Measurements from ENCODE around the gene PPP2R2B. TPM values are rescaled to one million over a fixed set of nuclear protein-coding genes. Genes with fewer than 3 reads are reported as not detected.

PPP2R2B gene
- total RNA-seq, 4 donors from 2014 or later: 0.20 to 1.9 (median 1.3) TPM

- H3K27me3 ChIP-seq: no peaks in the 10 kb centered on the region
- no peak for DNase-seq
- H3K36me3 ChIP-seq: no peaks in the 10 kb centered on the region
- 29 to 44% methylated on average over 2 of the region's 2 CpGs for WGBS, 2 donors (ENCODE audit: low coverage in 1 of 2)
- in situ Hi-C loops (cut with MboI; ENCODE audit: low pct_ligation_motif_present in 1 of 4, low pct_unique_long_range_greater_than_20kb in 1 of 4, low sequenced_read_pairs in 3 of 4): no loop called here
- no peak overlapping the region for H3K27ac ChIP-seq
- H3K4me3 ChIP-seq: no peak overlapping the region
- TF ChIP-seq POLR2A (IDR thresholded peaks at IDR 0.05) (no peak), CTCF (IDR thresholded peaks at IDR 0.05) (no peak), EP300 (IDR thresholded peaks at IDR 0.05; ENCODE audit: low read depth) (no peak), POLR2AphosphoS5 (IDR thresholded peaks at IDR 0.05) (no peak)
- no peaks in the 10 kb centered on the region for H3K4me1 ChIP-seq
- no peaks in the 10 kb centered on the region for H3K9me3 ChIP-seq
- intact Hi-C loops (cut with DNase I; ENCODE audit: low total_unique reads): no loop called here
These were observed 38.5 kb downstream of the PPP2R2B start for GRCh38 chr5:146840016-146840415.

- intact Hi-C loops (cut with DNase I; ENCODE audit: low total_unique reads): no loop called here
- in situ Hi-C loops (cut with MboI; ENCODE audit: low pct_ligation_motif_present in 1 of 4, low pct_unique_long_range_greater_than_20kb in 1 of 4, low sequenced_read_pairs in 3 of 4): no loop called here
- TF ChIP-seq CTCF (IDR thresholded peaks at IDR 0.05) (no peak), POLR2A (IDR thresholded peaks at IDR 0.05) (no peak), EP300 (IDR thresholded peaks at IDR 0.05; ENCODE audit: low read depth) (no peak)
- H3K4me3 ChIP-seq: no peak overlapping the region
- H3K9me3 ChIP-seq: no peaks in the 10 kb centered on the region
- no peaks in the 10 kb centered on the region for H3K4me1 ChIP-seq
- H3K27me3 ChIP-seq: no peaks in the 10 kb centered on the region
- no peaks in the 10 kb centered on the region for H3K36me3 ChIP-seq
- no peak overlapping the region for H3K27ac ChIP-seq
- DNase-seq: no peak
- 46 to 47% methylated on average over 3 of the region's 3 CpGs for WGBS, 2 donors (ENCODE audit: low coverage in 1 of 2)
These were observed 42.2 kb downstream of the PPP2R2B start for GRCh38 chr5:146836226-146836842.

GRCh38 chr5:146832985-146833732 lies 45.4 kb downstream of the PPP2R2B start:
- DNase-seq: no peak
- Histone ChIP-seq H3K4me3 (no peak overlapping the region), H3K4me1 (no peaks in the 10 kb centered on the region), H3K27ac (peak overlapping the region in 1 of 4 donors; percentile 18), H3K36me3 (no peaks in the 10 kb centered on the region), H3K27me3 (no peaks in the 10 kb centered on the region), H3K9me3 (no peaks in the 10 kb centered on the region)
- intact Hi-C loops (cut with DNase I; ENCODE audit: low total_unique reads): no loop called here
- in situ Hi-C loops (cut with MboI; ENCODE audit: low pct_ligation_motif_present in 1 of 4, low pct_unique_long_range_greater_than_20kb in 1 of 4, low sequenced_read_pairs in 3 of 4): no loop called here
- WGBS, 2 donors (ENCODE audit: low coverage in 1 of 2): 69 to 92% methylated on average over 2 to 3 of the region's 3 CpGs
- TF ChIP-seq POLR2A (IDR thresholded peaks at IDR 0.05) (no peak), POLR2AphosphoS5 (IDR thresholded peaks at IDR 0.05) (no peak), EP300 (IDR thresholded peaks at IDR 0.05; ENCODE audit: low read depth) (no peak), CTCF (IDR thresholded peaks at IDR 0.05) (no peak)

GRCh38 chr5:146828385-146828784 lies 50.2 kb downstream of the PPP2R2B start:
- TF ChIP-seq POLR2AphosphoS5 (IDR thresholded peaks at IDR 0.05) (no peak), CTCF (IDR thresholded peaks at IDR 0.05) (no peak), EP300 (IDR thresholded peaks at IDR 0.05; ENCODE audit: low read depth) (no peak), POLR2A (IDR thresholded peaks at IDR 0.05) (no peak)
- H3K27ac ChIP-seq: no peak overlapping the region

More at GRCh38 chr5:146828385-146828784, 50.2 kb downstream of the PPP2R2B start:
- H3K4me3 ChIP-seq: no peak overlapping the region
- no peak for DNase-seq
- no peaks in the 10 kb centered on the region for H3K27me3 ChIP-seq
- no peaks in the 10 kb centered on the region for H3K36me3 ChIP-seq
- intact Hi-C loops (cut with DNase I; ENCODE audit: low total_unique reads) (no loop called here), in situ Hi-C loops (cut with MboI; ENCODE audit: low pct_ligation_motif_present in 1 of 4, low pct_unique_long_range_greater_than_20kb in 1 of 4, low sequenced_read_pairs in 3 of 4) (no loop called here)
- no peaks in the 10 kb centered on the region for H3K9me3 ChIP-seq
- no peaks in the 10 kb centered on the region for H3K4me1 ChIP-seq

Data from transverse colon (tissue), 4 donors.